Mononuclear cell (primary cell): ENCODE measurements around the gene CUTA. TPM values are rescaled to one million over a fixed set of nuclear protein-coding genes. Genes with fewer than 3 reads are reported as not detected.
"Not testable (repeated sequence)": the region's sequence is repeated elsewhere in the genome, so short reads cannot be mapped to it uniquely, and the experiment has no call there.

Experiments
- H3K27me3 ChIP-seq: 2 replicates; pipeline ENCODE4 v1.6.0; 2011; ENCODE audit warnings: low read length, control low read depth; ENCODE audit not compliant: insufficient read depth
- H3K4me1 ChIP-seq: 2 replicates; pipeline ENCODE4 v1.5.1; 2011; ENCODE audit warnings: mild to moderate bottlenecking, low read length, control low read depth; ENCODE audit not compliant: insufficient read depth
- H3K4me3 ChIP-seq: 2 replicates; pipeline ENCODE4 v1.5.1; 2011; ENCODE audit warnings: mild to moderate bottlenecking, low read length, moderate library complexity
- H3K9me3 ChIP-seq: 2 replicates; pipeline ENCODE4 v1.5.1; 2011; ENCODE audit warnings: low read depth, mild to moderate bottlenecking, control low read depth, low read length
- total RNA-seq: library from RNA; depleted of rRNA; stranded (reverse); fragments of >200 nt; gene quantifications from one replicate; pipeline ENCODE4 v1.2.3, GENCODE V29; 2012

The CUTA gene
- total RNA-seq, 1 donor: 66.3 TPM

GRCh38 chr6:33407132-33407718, 10.7 kb downstream of the CUTA start:
- no peaks in the 10 kb centered on the region for H3K27me3 ChIP-seq
- H3K4me1 ChIP-seq: peaks cover 19% of the 10 kb centered on the region
- no peaks in the 10 kb centered on the region for H3K9me3 ChIP-seq
- no peak overlapping the region for H3K4me3 ChIP-seq

- no peaks in the 10 kb centered on the region for H3K9me3 ChIP-seq
- H3K4me3 ChIP-seq: no peak overlapping the region
- no peaks in the 10 kb centered on the region for H3K27me3 ChIP-seq
- peaks cover 9% of the 10 kb centered on the region for H3K4me1 ChIP-seq
These were observed 11.8 kb downstream of the CUTA start for GRCh38 chr6:33406126-33406525.

- Histone ChIP-seq H3K27me3 (no peaks in the 10 kb centered on the region), H3K9me3 (no peaks in the 10 kb centered on the region), H3K4me3 (no peak overlapping the region), H3K4me1 (peaks cover 9% of the 10 kb centered on the region)
These were observed 12.4 kb downstream of the CUTA start for GRCh38 chr6:33405386-33405940.

GRCh38 chr6:33404884-33405283, 13.0 kb downstream of the CUTA start:
- Histone ChIP-seq H3K27me3 (no peaks in the 10 kb centered on the region), H3K4me1 (peaks cover 7% of the 10 kb centered on the region), H3K4me3 (no peak overlapping the region), H3K9me3 (no peaks in the 10 kb centered on the region)

GRCh38 chr6:33399881-33400280, 18.0 kb downstream of the CUTA start:
- not testable (repeated sequence) for H3K4me1 ChIP-seq, H3K27me3 ChIP-seq, H3K4me3 ChIP-seq, H3K9me3 ChIP-seq

- H3K27me3 ChIP-seq, H3K4me1 ChIP-seq, H3K9me3 ChIP-seq, H3K4me3 ChIP-seq: not testable (repeated sequence)
These were observed 19.3 kb downstream of the CUTA start for GRCh38 chr6:33398601-33399000.

GRCh38 chr6:33397541-33397940, 20.4 kb downstream of the CUTA start:
- no peaks in the 10 kb centered on the region for H3K9me3 ChIP-seq
- H3K4me1 ChIP-seq: peaks cover 14% of the 10 kb centered on the region

GRCh38 chr6:33392979-33393378, 24.9 kb downstream of the CUTA start:
- Histone ChIP-seq H3K27me3 (no peaks in the 10 kb centered on the region), H3K4me3 (no peak overlapping the region), H3K4me1 (peaks cover 32% of the 10 kb centered on the region), H3K9me3 (no peaks in the 10 kb centered on the region)

More at GRCh38 chr6:33397541-33397940, 20.4 kb downstream of the CUTA start:
- H3K27me3 ChIP-seq: no peaks in the 10 kb centered on the region
- no peak overlapping the region for H3K4me3 ChIP-seq

- peaks cover 32% of the 10 kb centered on the region for H3K4me1 ChIP-seq
- H3K9me3 ChIP-seq: no peaks in the 10 kb centered on the region
- H3K27me3 ChIP-seq: no peaks in the 10 kb centered on the region
- no peak overlapping the region for H3K4me3 ChIP-seq
These were observed 25.3 kb downstream of the CUTA start for GRCh38 chr6:33392595-33392948.

GRCh38 chr6:33391922-33392594, 25.8 kb downstream of the CUTA start:
- Histone ChIP-seq H3K9me3 (no peaks in the 10 kb centered on the region), H3K4me1 (peaks cover 32% of the 10 kb centered on the region), H3K27me3 (no peaks in the 10 kb centered on the region), H3K4me3 (peak overlapping the region; percentile 57)

- Histone ChIP-seq H3K4me1 (peaks cover 32% of the 10 kb centered on the region), H3K4me3 (peak within 1 kb of the TSS; percentile 57), H3K9me3 (no peaks in the 10 kb centered on the region), H3K27me3 (no peaks in the 10 kb centered on the region)
These were observed 26.5 kb downstream of the CUTA start, which contains the start of gene KIFC1 for GRCh38 chr6:33391278-33391921. Gene KIFC1, plus strand, starts transcription at chr6:33391823. Its CDS starts 163 bp downstream, at chr6:33391986.

- Histone ChIP-seq H3K4me1 (peaks cover 32% of the 10 kb centered on the region), H3K4me3 (peak overlapping the region; percentile 57), H3K9me3 (no peaks in the 10 kb centered on the region), H3K27me3 (no peaks in the 10 kb centered on the region)
These were observed 27.1 kb downstream of the CUTA start for GRCh38 chr6:33390767-33391277.

- peaks cover 32% of the 10 kb centered on the region for H3K4me1 ChIP-seq
- H3K9me3 ChIP-seq: no peaks in the 10 kb centered on the region
- no peak overlapping the region for H3K4me3 ChIP-seq
- H3K27me3 ChIP-seq: no peaks in the 10 kb centered on the region
These were observed 27.7 kb downstream of the CUTA start for GRCh38 chr6:33390173-33390572.

GRCh38 chr6:33384581-33385020, 33.3 kb downstream of the CUTA start:
- H3K4me1 ChIP-seq: no peaks in the 10 kb centered on the region
- H3K9me3 ChIP-seq: no peaks in the 10 kb centered on the region
- H3K27me3 ChIP-seq: no peaks in the 10 kb centered on the region
- no peak overlapping the region for H3K4me3 ChIP-seq
